ENCODE results near the gene MASTL. TPM values are rescaled to one million over a fixed set of nuclear protein-coding genes. Genes with fewer than 3 reads are reported as not detected.

The MASTL gene
- polyA plus RNA-seq (2013), result 31.5 and 32.8 TPM in 2 replicates

DNA sequence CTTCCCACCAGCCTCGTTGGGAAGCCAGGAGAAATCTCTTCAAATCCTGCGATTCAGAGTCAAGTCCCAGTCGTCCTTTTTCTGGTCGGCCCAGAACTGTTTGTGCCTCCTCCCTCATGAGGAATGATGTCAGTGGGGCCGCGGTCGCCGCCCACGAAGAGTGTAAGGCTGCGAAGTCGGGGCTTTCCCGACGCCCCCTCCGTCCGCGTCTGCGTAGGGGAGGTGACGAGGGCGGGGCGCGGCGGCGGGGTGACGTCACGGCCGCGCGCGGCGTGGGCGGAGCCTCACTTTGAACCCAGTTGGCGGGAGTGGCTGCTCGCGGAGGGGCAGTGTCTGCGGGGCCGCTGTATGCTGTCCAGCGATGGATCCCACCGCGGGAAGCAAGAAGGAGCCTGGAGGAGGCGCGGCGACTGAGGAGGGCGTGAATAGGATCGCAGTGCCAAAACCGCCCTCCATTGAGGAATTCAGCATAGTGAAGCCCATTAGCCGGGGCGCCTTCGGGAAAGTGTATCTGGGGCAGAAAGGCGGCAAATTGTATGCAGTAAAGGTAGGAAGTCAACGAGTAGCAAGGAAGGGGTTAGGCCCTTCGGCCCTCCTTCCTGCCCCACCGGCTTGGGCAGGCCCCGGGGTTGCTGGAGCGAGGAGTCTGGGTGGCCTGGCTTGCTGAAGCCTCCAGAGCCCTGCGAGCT, at the start of gene MASTL:
Gene MASTL, plus strand, starts transcription at position 287 of the 689 bp plus-strand sequence. Its CDS starts 75 bp downstream, at position 362.
- no CpG with 5 or more reads among the region's 55 CpGs for WGBS (ENCODE audit: extremely low coverage, insufficient coverage, insufficient read length)
- no peaks in the 10 kb centered on the region for H3K9me3 ChIP-seq (ENCODE audit: insufficient read depth, low read depth, low read length)
- H3K4ac ChIP-seq (ENCODE audit: low read depth, low read length), result peak within 1 kb of the TSS; percentile 80
- no peaks in the 10 kb centered on the region for H3K27me3 ChIP-seq (ENCODE audit: insufficient read depth, low read length)
- H4K91ac ChIP-seq (ENCODE audit: low read depth, low read length), result peak within 1 kb of the TSS; percentile 78
- H3K79me1 ChIP-seq (ENCODE audit: low read length), result peaks cover 16% of the 10 kb centered on the region
- H3K23ac ChIP-seq (ENCODE audit: low read length), result no peak within 1 kb of the TSS
- peaks cover 8 to 13% of the 10 kb centered on the region in 2 experiments for H3K36me3 ChIP-seq (ENCODE audit: control insufficient read depth in 1 of 2, insufficient read depth in 2 of 2, low read length in 2 of 2)
- peak within 1 kb of the TSS; percentile 68 for H2AFZ ChIP-seq (ENCODE audit: insufficient read depth, low read length, poor library complexity)
- H3K4me2 ChIP-seq (ENCODE audit: low read length), result peak within 1 kb of the TSS; percentile 88
- peak within 1 kb of the TSS; percentile 98 for H4K8ac ChIP-seq (ENCODE audit: low read depth, low read length)
- peaks cover 0 to 5% of the 10 kb centered on the region in 2 experiments for H3K4me1 ChIP-seq (ENCODE audit: control insufficient read depth in 1 of 2, insufficient read depth in 2 of 2, low read length in 2 of 2)
- H3K14ac ChIP-seq (ENCODE audit: low read length), result peak within 1 kb of the TSS; percentile 94
- H2BK5ac ChIP-seq (ENCODE audit: low read depth, low read length, poor library complexity), result peak within 1 kb of the TSS; percentile 87
- peak within 1 kb of the TSS; percentile 91 for H3K4me3 ChIP-seq (ENCODE audit: low read depth, low read length)
- H4K12ac ChIP-seq (ENCODE audit: low read depth, low read length), result peak within 1 kb of the TSS; percentile 92
- peaks cover 11% of the 10 kb centered on the region for H3K79me2 ChIP-seq (ENCODE audit: control insufficient read depth, insufficient read depth, low read length, poor library complexity)
- H3K9ac ChIP-seq (ENCODE audit: low read length), result peak within 1 kb of the TSS; percentile 97
- H2BK12ac ChIP-seq (ENCODE audit: low read length), result no peak within 1 kb of the TSS
- H2BK120ac ChIP-seq (ENCODE audit: insufficient read depth, low read length, poor library complexity), result peak within 1 kb of the TSS; percentile 71
- DNase-seq, result peak; percentile 95 to 97
- peak within 1 kb of the TSS; percentile 84 for H2AK5ac ChIP-seq (ENCODE audit: low read length)
- peak within 1 kb of the TSS; percentile 76 for H3K18ac ChIP-seq (ENCODE audit: low read length)
- H3K27ac ChIP-seq (ENCODE audit: low read depth, low read length), result peak within 1 kb of the TSS; percentile 81

DNA sequence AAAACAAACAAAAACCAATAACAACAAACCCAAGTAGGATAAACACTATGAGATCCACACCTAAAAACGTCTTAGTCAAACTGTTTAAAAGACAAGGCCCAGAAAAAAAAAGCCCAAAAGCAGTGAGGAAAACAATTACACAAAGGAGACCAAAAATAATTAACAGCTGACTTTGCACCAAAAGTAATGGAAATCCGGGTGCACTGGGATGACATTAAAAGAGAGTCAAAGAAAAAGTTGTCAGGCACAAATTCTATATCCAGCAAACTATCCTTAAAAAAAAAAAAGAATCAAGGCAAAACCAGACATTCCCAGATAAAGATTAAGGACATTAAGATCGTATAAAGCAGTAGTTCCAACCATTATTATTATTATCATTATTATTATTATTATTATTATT, 47.0 kb upstream of the MASTL start:
- Histone ChIP-seq H3K9me3 (ENCODE audit: insufficient read depth, low read depth, low read length) (peaks cover 3% of the 10 kb centered on the region), H3K4me3 (ENCODE audit: low read depth, low read length) (no peak overlapping the region), H2BK5ac (ENCODE audit: low read depth, low read length, poor library complexity) (no peak overlapping the region), H3K18ac (ENCODE audit: low read length) (no peak overlapping the region), H2BK120ac (ENCODE audit: insufficient read depth, low read length, poor library complexity) (no peak overlapping the region), H4K91ac (ENCODE audit: low read depth, low read length) (no peak overlapping the region), H2BK12ac (ENCODE audit: low read length) (no peak overlapping the region), H3K4ac (ENCODE audit: low read depth, low read length) (no peak overlapping the region), H3K9ac (ENCODE audit: low read length) (no peak overlapping the region), H3K79me2 (ENCODE audit: control insufficient read depth, insufficient read depth, low read length, poor library complexity) (no peaks in the 10 kb centered on the region), H2AK5ac (ENCODE audit: low read length) (no peak overlapping the region), H3K36me3 (ENCODE audit: control insufficient read depth in 1 of 2, insufficient read depth in 2 of 2, low read length in 2 of 2) (peaks cover 11 to 14% of the 10 kb centered on the region in 2 experiments), H3K27ac (ENCODE audit: low read depth, low read length) (no peak overlapping the region), H4K12ac (ENCODE audit: low read depth, low read length) (no peak overlapping the region), H3K27me3 (ENCODE audit: insufficient read depth, low read length) (no peaks in the 10 kb centered on the region), H3K79me1 (ENCODE audit: low read length) (no peaks in the 10 kb centered on the region), H2AFZ (ENCODE audit: insufficient read depth, low read length, poor library complexity) (no peak overlapping the region), H3K23ac (ENCODE audit: low read length) (no peak overlapping the region), H4K8ac (ENCODE audit: low read depth, low read length) (no peak overlapping the region), H3K4me1 (ENCODE audit: control insufficient read depth in 1 of 2, insufficient read depth in 2 of 2, low read length in 2 of 2) (no peaks in the 10 kb centered on the region), H3K14ac (ENCODE audit: low read length) (no peak overlapping the region), H3K4me2 (ENCODE audit: low read length) (no peak overlapping the region)
- DNase-seq, result no peak
- WGBS (ENCODE audit: extremely low coverage, insufficient coverage, insufficient read length), result no CpG with 5 or more reads among the region's 3 CpGs

DNA sequence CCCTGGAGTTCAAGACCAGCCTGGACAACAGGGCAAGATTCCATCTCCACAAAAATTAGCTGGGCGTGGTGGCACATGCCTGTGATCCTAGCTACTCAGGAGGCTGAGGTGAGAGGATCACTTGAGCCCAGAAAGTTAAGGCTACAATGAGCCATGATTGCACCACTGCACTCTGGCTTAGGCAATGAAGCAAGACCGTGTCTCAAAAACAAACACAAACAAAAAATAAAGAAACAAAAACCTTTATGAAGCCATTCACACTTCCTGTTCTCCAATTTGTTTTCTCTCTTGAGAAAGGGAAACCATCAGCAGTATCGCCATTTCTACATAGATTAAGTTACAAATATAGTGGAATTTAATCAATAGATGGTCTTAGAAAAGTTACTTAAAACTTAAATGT, 20.8 kb upstream of the MASTL start:
- no peak overlapping the region for H3K4ac ChIP-seq (ENCODE audit: low read depth, low read length)
- H2AK5ac ChIP-seq (ENCODE audit: low read length), result no peak overlapping the region
- no peak overlapping the region for H3K9ac ChIP-seq (ENCODE audit: low read length)
- H3K79me2 ChIP-seq (ENCODE audit: control insufficient read depth, insufficient read depth, low read length, poor library complexity), result no peaks in the 10 kb centered on the region
- no peak overlapping the region for H4K8ac ChIP-seq (ENCODE audit: low read depth, low read length)
- H3K23ac ChIP-seq (ENCODE audit: low read length), result no peak overlapping the region
- H3K14ac ChIP-seq (ENCODE audit: low read length), result no peak overlapping the region
- H3K18ac ChIP-seq (ENCODE audit: low read length), result no peak overlapping the region
- no peak overlapping the region for H4K91ac ChIP-seq (ENCODE audit: low read depth, low read length)
- H4K12ac ChIP-seq (ENCODE audit: low read depth, low read length), result no peak overlapping the region
- no peak overlapping the region for H2BK12ac ChIP-seq (ENCODE audit: low read length)
- no CpG with 5 or more reads among the region's 3 CpGs for WGBS (ENCODE audit: extremely low coverage, insufficient coverage, insufficient read length)
- peaks cover 18 to 22% of the 10 kb centered on the region in 2 experiments for H3K36me3 ChIP-seq (ENCODE audit: control insufficient read depth in 1 of 2, insufficient read depth in 2 of 2, low read length in 2 of 2)
- H2BK5ac ChIP-seq (ENCODE audit: low read depth, low read length, poor library complexity), result no peak overlapping the region
- no peak overlapping the region for H2AFZ ChIP-seq (ENCODE audit: insufficient read depth, low read length, poor library complexity)
- no peak overlapping the region for H2BK120ac ChIP-seq (ENCODE audit: insufficient read depth, low read length, poor library complexity)
- no peaks in the 10 kb centered on the region for H3K79me1 ChIP-seq (ENCODE audit: low read length)
- H3K4me1 ChIP-seq (ENCODE audit: control insufficient read depth in 1 of 2, insufficient read depth in 2 of 2, low read length in 2 of 2), result no peaks in the 10 kb centered on the region
- no peak overlapping the region for H3K27ac ChIP-seq (ENCODE audit: low read depth, low read length)
- no peaks in the 10 kb centered on the region for H3K27me3 ChIP-seq (ENCODE audit: insufficient read depth, low read length)
- no peak overlapping the region for H3K4me3 ChIP-seq (ENCODE audit: low read depth, low read length)
- no peak for DNase-seq
- no peak overlapping the region for H3K4me2 ChIP-seq (ENCODE audit: low read length)
- H3K9me3 ChIP-seq (ENCODE audit: insufficient read depth, low read depth, low read length), result no peaks in the 10 kb centered on the region

DNA sequence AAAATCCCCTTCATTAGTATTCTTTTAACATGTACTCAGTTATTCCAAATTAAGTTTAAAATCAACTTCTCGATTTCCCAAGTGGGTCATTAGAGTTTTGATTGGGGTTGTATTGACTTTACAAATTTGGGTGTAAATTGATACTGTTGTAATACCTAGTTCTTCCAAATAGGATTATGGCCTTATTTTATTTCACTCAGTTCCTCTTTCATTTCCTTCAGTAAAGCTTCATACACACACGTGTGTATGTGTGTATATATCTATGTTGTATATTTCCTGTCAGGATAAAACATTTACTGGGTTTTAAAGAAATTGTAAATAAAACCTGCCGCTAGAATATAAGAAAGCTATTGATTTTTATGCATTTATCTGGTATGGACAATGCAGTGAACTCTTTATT, 16.9 kb upstream of the MASTL start:
- Histone ChIP-seq H4K91ac (ENCODE audit: low read depth, low read length) (no peak overlapping the region), H2BK12ac (ENCODE audit: low read length) (no peak overlapping the region), H3K9ac (ENCODE audit: low read length) (no peak overlapping the region), H4K12ac (ENCODE audit: low read depth, low read length) (no peak overlapping the region), H3K14ac (ENCODE audit: low read length) (no peak overlapping the region), H2AK5ac (ENCODE audit: low read length) (no peak overlapping the region), H3K79me1 (ENCODE audit: low read length) (no peaks in the 10 kb centered on the region), H3K18ac (ENCODE audit: low read length) (no peak overlapping the region), H3K4me3 (ENCODE audit: low read depth, low read length) (no peak overlapping the region), H2AFZ (ENCODE audit: insufficient read depth, low read length, poor library complexity) (no peak overlapping the region), H3K4me1 (ENCODE audit: control insufficient read depth in 1 of 2, insufficient read depth in 2 of 2, low read length in 2 of 2) (no peaks in the 10 kb centered on the region), H3K23ac (ENCODE audit: low read length) (no peak overlapping the region), H3K4me2 (ENCODE audit: low read length) (no peak overlapping the region), H3K9me3 (ENCODE audit: insufficient read depth, low read depth, low read length) (no peaks in the 10 kb centered on the region), H3K36me3 (ENCODE audit: control insufficient read depth in 1 of 2, insufficient read depth in 2 of 2, low read length in 2 of 2) (peaks cover 18 to 26% of the 10 kb centered on the region in 2 experiments), H3K27ac (ENCODE audit: low read depth, low read length) (no peak overlapping the region), H3K79me2 (ENCODE audit: control insufficient read depth, insufficient read depth, low read length, poor library complexity) (no peaks in the 10 kb centered on the region), H2BK120ac (ENCODE audit: insufficient read depth, low read length, poor library complexity) (no peak overlapping the region), H4K8ac (ENCODE audit: low read depth, low read length) (no peak overlapping the region), H3K4ac (ENCODE audit: low read depth, low read length) (no peak overlapping the region), H2BK5ac (ENCODE audit: low read depth, low read length, poor library complexity) (no peak overlapping the region), H3K27me3 (ENCODE audit: insufficient read depth, low read length) (no peaks in the 10 kb centered on the region)
- WGBS (ENCODE audit: extremely low coverage, insufficient coverage, insufficient read length), result no CpG with 5 or more reads among the region's 3 CpGs
- DNase-seq, result no peak
